Hematopoietic multipotent progenitor cell treated with erythropoietin and hydrocortisone succinate and interleukin-3 and kit ligand, for 6 days (in vitro differentiated cells): ENCODE data around the gene ID3.

Source experiments
- DNase-seq: peaks from one replicate; pipeline ENCODE4 v3.0.0-alpha.2; 2015

ID3 gene

DNA sequence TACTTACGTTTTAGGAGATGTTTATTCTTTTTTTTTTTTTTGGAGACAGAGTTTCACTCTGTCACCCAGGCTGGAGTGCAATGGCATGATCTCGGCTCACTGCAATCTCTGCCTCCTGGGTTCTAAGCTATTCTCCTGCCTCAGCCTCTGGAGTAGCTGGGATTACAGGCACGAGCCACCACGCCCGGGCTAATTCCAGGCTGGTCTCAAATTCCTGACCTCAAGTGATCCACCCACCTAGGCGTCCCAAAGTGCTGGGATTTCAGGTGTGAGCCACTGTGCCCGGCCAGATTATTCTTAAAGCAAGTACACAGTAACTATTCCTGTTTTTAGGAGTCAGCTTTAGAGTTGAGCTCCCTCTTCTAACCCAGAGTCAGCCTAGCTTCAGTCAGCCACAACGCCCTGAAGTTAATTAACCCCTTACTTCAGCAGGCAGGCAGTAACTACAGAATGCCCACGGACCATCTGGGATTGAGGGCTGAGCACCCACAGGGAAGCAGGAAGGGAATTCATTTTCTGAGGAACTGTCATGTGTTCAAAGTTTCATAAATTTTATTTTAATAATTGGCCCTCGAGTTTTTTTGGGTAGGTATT is 5.3 kb upstream of the ID3 start:
- DNase-seq, result no peak

DNA sequence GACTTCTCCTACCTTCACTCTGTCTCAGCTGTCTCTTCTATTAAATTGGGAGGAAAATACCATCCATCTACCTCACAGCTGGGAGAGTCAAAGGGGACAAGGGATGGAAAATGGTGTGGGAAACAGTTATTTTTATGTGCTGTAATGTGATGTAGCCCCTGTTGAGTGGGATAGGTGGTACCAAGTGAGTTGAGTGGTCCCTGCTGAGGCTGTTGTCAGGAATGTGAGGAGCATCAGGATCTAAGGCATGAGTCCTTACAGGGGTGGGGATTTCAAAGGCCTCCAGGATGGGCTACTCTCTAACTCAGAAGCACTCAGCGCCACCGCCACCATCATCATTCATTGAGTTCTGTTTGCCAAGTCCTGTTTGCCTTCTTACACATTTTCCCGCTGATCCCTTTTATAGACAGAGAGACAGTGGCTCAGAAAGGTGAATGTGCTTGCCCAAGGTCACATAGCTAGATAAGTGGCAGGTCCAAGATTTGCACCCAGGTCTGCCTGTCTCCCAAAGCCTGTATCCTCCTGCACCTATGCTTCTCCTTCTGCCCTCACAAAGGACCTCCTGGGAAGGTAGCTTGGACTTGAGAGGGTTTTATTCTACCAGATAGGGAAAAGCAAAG is 4.6 kb upstream of the ID3 start:
- DNase-seq, result no peak

DNA sequence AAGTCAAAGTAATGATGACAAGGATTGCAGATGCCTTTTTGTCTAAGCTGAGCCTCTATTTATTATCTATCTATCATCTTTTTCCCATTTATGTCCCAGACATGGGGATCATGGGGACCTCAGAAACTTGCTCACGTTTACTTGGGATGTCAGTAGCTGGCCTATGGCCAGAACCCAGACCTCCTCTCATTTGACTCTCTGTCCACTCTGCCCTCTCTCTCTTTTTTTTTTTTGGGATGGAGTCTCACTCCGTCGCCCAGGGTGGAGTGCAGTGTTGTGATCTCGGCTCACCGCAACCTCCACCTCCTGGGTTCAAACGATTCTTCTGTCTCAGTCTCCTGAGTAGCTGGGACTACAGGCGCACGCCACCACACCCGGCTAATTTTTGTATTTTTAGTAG is 3.7 kb upstream of the ID3 start:
- DNase-seq, result no peak

DNA sequence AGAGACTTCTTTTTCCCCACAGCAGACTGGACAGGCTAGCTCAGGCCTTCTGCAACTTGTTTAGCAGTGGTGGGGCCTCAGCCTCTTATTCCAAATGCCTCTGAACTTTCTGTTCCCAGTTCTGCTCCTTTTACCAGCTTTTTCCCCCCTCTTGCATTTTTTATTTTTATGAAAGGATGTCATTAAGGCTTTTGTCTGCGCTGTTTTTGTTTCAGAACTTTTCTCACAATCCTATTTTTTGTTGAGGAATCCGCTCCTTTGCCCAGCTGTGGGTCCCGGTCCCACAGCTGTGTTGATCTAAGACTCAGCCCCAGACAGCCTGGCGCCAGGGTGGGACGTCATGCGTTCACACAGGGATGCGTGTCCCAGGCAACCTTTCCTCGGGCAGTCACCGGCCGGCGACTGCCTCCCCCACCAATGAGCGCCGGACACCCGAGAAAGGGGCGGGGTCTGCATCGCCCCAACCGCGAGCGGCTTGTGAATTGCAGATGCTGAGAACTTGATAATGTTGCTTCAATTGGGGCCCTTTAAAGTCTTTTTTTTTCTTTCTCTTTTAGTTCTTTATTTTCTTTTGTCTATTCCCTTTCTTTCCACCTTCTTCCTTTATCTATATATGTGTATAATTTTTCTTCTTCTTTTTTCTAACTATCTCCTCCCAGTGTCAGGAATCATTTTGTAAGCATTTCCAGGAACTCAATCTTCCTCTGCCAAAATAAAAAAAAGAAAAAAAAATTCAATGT is 3.0 kb upstream of the ID3 start:
- DNase-seq, result peak; percentile 75

DNA sequence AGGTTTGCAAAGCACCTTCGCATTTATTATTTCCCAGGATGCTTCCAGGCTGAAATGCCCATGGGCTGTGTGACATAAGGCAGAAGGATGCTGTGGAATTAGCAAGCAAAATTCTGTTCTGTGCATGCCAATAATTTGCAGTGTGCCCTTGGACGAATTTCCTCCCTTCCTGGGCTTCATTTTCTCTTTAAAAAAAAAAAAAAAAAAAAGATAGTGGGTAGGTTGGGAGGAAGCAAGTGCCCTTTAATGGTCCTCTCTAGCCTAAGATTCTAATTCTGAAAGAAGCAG is 2.5 kb upstream of the ID3 start:
- no peak for DNase-seq

DNA sequence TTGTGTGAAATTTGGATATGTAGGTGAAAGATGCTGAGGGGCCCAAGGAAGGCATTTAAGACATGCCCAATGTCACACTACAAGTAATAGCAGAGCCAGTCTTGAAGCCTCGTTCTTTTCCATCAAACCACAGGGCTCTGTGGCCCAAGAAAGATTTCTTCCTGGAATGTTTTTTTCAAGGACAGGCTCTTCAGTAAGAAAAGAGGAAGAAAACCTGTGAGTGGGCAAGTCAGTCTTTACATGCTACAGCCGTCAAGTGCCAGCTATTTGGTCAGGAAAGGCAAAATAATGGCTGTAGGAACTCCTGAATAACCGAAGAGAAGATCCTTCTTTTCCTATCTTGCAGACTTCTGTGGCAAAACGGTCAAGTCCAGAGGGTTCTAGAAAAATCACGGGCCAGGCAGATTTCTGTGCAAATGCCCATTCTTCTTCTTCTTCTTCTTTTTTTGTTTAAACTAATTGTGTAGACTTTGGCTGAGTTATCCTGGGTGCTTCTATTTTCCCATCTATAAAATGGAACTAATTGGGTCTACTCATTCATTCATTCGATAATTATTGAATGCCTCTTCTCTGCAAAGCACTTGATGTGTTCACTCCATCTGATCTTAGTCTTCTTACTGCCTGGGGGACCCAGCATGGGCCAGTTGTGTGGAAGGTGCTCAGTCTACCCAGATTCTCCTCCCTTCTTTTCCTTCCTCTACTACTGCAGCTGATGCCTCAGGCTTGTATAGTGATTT is 1.9 kb upstream of the ID3 start:
- DNase-seq, result no peak

DNA sequence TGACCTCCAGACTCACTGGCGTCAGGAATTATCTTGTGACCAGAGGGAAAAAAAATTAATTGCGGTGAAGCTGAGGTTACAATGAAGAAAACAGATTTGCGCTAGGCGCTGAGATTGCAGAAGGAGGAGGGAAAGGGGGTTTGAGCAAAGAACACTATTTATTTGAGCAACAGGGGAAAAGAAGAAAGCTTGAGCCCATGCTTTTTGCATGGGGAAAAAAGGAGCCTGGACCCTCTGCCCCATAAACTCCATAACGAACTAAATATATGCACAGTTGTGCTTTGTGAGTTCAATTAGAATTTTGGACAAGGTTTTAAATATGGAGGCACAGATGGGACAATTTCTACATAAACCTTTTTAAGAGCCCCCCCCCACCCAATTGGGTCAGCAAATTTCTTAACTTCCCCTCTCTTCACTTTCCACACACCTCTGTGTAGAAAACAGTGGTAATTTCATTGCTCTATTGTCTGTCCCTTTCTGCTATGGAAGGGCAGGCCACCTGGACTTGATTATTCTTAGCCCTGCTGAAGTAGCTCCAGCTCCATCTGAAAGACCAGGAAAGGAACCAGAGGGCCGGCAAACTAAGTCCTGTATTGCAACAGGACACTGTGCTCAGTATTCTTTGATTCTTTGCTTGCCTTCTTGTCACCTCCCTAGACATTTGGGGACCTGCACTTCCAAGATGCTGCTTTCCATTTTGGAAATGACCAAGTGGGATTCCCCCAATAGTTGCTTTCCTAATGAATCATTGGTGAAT is 862 bp upstream of the ID3 start:
- no peak for DNase-seq

DNA sequence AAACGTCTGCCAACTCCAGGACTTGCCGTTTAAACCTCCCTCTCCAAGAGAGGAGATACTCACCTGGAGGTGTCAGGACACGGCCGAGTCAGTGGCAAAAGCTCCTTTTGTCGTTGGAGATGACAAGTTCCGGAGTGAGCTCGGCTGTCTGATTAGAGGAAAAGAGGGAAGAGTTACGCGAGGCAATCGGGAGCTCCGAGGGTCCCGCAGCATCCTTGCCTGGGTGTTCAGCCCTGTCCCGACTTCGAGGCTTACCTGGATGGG is 497 bp downstream of the ID3 start:
- DNase-seq, result no peak

DNA sequence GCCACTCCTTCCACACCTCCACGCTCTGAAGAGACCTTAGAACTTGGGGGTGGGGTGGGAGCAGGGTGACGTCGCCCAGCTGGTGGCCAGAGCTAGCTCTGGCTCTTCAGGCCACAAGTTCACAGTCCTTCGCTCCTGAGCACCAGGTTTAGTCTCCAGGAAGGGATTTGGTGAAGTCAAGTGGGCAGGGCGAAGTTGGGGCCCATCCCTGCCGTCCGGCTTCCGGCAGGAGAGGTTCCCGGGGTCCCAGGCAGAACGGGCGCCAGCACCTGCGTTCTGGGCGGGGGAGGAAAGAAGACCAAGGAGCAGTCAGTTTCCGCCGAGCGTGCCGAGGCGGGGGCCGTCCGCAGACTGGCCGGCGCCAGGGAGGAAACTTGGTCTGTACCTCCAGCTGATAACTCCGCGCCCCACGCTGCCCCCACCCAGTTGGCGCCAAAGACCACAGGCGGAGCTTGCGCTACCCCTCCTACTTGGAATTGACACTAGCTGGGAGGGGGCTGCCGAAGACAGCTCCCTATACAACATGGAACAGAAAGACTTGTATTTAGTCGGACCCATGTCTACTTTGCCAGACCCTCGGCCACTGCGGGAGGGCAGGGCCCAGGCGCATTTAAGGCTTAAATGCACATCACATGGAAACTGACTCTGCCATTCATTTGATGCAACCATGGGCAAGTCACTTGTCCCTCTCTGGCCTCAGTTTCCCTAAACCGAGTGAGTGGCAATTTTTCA is 995 bp downstream of the ID3 start:
- DNase-seq, result no peak

DNA sequence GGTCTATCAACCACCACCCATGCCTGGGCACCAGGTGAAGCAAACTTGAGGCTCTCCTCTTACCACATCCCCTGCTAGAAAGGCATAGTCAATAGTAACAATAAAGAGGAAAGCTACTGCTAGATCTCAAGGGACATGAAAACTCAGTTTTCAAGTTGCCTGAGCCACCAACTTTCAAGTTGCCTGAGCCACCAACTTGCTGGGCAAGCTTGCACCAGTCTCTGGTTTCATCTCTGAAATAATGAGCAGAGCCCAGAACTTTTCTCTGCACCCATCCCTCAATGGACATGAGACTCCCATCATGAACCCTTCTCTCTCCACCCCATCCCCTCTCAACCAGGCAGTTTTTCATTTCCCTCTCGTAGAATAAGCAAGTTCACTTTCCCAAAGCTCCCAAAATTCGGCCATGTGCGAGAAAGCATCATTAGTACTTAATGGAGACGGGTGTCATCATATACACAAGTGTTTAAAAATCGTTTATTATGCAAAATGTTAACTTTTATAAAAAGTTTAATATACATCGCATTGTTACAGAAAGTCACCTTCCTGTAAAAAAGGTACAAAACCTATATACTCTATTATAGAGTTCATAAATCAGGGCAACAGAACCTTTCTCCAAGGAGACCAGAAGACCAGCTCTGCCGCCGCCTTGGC is 1.7 kb downstream of the ID3 start:
- no peak for DNase-seq

DNA sequence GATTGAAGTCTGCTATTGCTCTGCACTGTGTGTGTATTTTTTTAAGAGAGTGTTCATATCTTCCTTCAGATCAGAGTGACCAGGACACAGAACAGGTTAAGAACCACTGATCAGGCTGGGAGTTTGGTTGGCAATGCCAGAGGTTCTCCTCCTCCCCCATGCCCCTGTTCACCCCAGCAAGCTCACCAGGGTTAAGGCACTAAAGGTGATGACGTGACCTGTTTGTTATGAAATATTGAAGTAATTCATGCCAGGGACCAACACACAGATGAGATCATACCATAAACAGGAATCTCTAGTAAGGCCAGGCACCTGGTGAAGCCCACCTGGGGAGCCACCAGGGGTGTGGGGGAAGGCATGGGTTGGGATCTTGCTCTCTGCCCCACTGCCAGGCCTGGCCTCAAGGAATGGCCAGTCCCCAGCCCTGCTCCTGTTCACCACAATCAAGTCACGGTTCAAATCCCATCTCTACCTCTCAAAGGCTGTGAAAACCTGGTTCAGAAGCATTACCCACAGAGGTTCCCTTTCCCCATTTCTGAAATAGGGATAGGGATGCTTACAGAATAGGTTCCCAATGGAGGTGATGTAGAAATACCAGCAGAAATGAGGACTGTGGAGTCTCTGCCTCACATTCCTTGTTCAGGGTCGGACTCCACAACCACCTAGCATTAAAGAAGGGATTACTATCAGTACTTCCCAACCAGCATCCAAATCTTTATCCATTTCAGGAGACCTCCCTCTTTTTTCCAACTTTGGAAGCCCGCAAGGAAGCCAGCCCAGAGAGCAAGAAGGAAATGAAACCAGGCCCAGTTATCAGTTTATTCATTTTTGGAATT is 2.4 kb downstream of the ID3 start:
- DNase-seq, result no peak

DNA sequence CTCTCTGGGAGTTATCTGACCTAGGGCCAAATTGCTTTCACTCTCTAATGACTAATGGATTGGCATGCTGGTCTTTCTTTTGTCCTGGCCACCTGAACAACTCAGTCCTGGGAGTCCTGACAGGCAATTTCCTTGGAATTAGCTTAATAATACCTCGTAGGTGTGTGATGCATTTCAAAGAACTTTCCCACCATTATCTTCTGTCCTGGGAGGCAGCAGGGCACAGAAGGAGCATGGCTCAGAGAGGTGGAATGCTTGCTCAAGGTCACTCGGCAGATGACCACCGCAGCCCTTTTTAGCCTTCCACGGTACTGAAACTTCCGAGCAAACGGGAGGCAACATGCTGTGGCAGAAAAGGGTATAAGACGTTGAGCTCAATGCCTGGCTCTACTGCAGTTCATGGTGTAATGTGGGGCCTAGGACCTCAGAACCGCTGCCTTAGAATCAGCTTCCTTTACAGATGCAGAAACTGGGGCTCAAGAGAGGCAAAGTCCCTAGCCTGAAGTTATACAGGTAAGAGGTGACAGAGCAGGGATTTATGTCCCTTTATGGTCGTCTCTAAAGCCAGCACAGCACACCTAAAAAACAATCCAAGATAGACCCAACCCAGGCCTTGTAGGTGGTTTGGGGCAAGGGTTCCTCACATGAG is 3.2 kb downstream of the ID3 start:
- DNase-seq, result no peak

DNA sequence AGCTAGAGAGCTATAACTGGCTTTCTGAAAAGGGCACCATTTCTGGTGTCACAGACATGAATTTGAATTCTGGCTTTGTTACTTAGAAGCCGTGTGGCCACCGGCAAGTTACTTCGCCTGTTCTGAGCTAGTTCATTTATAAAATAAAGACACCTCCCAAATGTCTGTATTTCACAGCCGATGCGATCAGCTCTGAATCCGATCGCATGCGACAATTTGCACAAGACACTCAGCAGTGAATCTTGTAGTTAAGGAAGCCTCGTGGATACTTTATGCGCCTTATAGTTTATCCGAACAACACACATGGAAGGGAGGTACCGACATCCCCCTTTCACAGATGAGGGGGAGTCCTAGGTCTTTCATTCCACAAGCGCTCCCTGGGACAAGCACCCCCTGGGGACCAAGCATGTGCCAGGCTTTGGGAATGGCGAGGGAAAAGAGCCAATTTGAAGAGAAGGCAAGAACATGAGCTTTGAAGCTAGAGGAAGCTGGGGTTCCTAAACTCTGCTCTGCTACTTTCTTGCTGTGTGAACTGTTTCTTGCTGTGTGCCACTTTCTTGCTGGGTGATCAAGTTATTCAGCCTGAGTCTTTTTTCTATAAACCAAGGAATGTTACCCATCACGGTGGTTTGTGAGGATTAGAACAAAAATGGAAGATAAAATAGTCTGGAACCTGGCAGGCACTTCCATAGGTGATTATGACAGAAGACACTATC is 3.9 kb downstream of the ID3 start:
- DNase-seq, result no peak

DNA sequence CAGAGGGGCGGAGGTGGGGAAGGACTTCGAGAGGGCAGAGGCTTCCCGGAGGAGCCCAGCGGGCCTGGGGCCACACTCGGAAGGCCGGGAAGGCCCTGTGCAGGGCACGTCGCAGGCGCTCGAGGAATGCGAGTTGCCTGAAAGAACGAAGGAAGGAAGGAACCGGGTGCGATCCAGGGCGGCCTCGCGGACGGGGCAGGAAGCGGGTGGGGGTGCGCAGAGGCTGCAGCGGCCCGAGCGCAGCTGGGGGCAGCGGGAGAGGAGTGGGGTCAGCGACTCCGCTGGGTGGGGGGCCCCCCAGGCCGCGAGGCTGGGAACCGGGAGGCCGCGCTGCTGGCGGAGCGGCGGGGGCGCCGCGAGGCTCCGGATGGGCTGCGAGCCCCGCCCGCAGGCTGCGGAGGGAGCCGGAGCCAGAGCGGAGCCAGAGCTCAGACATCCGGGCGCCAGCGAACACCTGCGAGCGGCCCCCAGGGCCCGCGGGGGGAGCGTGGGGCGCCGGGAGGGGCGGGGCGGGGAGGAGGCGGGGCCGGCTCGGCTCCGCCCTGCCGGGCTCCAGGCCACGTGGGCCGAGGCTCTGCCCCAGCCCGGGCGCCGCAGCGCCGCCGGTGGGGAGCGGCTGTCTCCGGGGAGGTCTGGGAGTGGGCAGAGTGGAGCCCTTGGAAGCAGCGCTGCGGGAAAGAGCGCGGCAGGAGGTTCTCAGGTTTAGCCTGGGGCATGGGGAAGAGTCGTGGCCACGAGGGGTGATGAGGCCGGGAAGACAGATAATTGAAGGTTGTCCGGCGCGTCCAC is 4.6 kb downstream of the ID3 start:
- DNase-seq, result peak; percentile 71

DNA sequence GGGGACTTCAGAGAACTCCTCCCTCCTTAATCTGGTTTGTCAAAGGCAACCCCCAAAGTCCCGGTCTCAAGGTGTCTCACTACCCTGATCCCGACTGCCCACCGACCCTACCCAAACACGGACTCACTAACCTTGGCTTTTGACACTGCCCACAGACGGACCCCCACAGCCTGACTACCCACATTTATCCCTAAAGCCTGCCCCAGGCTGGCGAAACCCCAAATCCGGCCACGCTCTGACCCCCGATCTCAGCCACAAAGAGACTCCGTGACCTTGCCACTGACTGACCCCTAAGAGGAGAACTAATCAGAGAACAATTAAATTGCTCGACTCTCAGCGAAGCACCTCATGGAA is 5.2 kb downstream of the ID3 start:
- no peak for DNase-seq

DNA sequence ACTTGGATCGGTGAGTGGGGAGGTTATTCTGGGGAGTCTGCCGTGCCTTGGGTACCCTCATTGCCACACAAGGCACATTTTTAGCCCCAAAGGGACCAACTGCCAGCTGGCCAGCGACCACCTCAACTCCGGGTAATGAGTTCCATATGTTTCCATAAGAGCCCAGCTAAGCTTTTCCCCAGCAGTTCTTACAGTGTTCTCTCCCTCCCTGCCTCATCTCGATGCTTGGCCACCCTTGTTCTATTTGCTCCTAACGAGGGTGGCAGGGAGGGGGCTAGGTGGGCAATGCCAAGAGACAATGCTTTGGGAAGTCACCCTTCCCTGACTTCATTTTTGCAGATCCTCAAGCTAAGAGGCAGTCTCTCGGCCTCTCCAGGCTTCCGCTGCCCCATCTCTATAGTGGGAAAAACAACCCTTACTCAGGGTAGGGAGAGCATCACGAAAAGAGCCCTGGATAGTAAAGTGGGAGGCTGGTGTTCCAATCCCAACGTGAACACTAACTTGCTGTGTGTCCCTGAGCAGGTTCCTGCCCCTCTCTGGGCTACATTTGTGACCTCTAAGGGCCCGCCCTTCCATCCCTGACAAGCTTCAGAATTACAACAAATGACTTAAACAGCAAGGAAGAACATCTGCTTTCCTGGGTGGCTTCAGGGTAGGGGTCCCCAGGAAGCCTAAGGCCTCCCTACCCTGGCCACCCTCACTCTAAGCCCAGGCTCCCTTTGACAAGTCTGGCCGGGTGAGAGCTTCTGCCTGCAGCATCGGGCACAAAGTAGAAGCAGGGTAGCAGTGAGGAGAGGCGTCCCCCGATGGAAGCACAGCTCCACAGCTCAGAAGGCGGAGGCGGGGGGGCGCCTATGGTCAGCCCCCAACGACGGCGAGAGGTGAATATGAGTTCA is 5.8 kb downstream of the ID3 start:
- DNase-seq, result no peak

DNA sequence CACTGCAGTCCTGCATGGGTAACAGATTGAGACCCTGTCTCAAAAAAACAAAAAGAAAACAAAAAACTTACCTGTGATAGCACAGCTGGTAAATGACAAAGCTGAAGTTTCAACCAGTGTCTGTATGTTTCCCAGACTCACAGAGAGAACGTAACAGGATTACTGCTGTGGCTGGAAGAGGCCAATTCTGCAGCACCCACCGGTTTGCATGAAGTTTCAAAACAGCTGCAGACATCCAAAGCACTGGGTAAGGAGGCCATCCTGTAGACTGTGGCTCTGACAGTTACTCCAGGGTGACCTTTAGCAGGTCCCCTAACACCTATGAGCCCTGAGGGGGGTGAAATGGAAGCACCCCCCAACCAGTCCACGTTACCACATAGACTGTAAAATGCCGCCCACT is 7.5 kb downstream of the ID3 start:
- no peak for DNase-seq

DNA sequence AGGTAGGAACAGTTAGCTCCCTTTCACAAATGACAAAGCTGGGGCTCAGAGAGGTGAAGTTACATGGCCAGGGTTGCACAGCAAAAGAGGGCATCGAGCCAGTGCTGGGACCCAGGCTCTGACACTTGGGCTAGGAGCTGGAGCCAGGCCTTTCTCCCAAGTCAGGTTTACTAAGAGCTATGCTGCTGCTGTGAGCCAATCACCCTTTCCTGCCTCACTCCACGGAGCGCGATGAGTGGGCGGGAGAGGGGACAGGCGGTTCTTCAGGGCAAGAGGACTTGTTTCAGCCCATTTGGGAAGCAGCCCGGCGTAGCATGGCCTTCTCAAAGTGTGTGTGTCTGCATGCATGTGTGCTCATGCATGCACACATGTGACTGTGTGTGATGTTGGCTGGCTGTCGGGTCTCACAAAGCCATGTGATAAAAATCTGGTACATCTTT is 10.6 kb downstream of the ID3 start:
- no peak for DNase-seq
